GM10248 (cell line): ENCODE results near the gene ERGIC1.
A peak's percentile ranks its signal among the peaks of the same experiment; 100 is the strongest.

Experiments used
- CTCF ChIA-PET: fragments of 300-600 bp; sonication (Branson Sonifier 250); formaldehyde crosslinking; extraction: SDS; loops from one replicate; lab custom pipeline; 2021; ENCODE audit warnings: antibody characterized with exemption; lab: Yijun Ruan, JAX
- POLR2A ChIA-PET: fragments of 350-650 bp; sonication (Branson Sonifier 250); formaldehyde crosslinking; extraction: SDS; loops from one replicate; lab custom pipeline; 2020; ENCODE audit warnings: antibody characterized with exemption; lab: Yijun Ruan, JAX
- DNase-seq: peaks from one replicate; pipeline ENCODE4 v3.0.0; 2012; ENCODE audit errors: extremely low spot score
- CTCF ChIP-seq: IDR thresholded peaks from 2 replicates; pipeline ENCODE4 v1.5.1; 2012; ENCODE audit warnings: mild to moderate bottlenecking, low read depth; ENCODE audit errors: extremely low read depth, missing control alignments, control extremely low read depth

ERGIC1 gene

GRCh38 chr5:172793577-172794488, 40.2 kb upstream of the ERGIC1 start:
- no peak for TF ChIP-seq CTCF
- ChIA-PET POLR2A (interaction anchor here (3.5 kb wide), 1 partner anchor 23 kb away, joined by 14 read pairs; the partner anchor contains the start of gene DUSP1), CTCF (interaction anchor here (1.3 to 8.7 kb wide), 4 partner anchors 9 to 22 kb away, joined by 3 to 57 read pairs (median 8); partner anchors contain the start of gene DUSP1)
- peak; percentile 60 for DNase-seq

GRCh38 chr5:172795318-172795977, 38.6 kb upstream of the ERGIC1 start:
- CTCF ChIA-PET: interaction anchor here (1.7 to 8.7 kb wide), 4 partner anchors 8 to 24 kb away, joined by 5 to 57 read pairs (median 8); partner anchors contain the start of gene DUSP1
- POLR2A ChIA-PET: interaction anchor here (1.3 kb wide), 1 partner anchor 24 kb away, joined by 3 read pairs; no protein-coding TSS in a partner anchor
- no peak for DNase-seq
- no peak for TF ChIP-seq CTCF

- ChIA-PET CTCF (interaction anchor here (1.3 to 8.7 kb wide), 4 partner anchors 7 to 25 kb away, joined by 4 to 57 read pairs (median 6); partner anchors contain the start of gene DUSP1), POLR2A (no interaction called here)
- no peak for DNase-seq
- TF ChIP-seq CTCF: no peak
These were observed 37.7 kb upstream of the ERGIC1 start for GRCh38 chr5:172796306-172796705.

- TF ChIP-seq CTCF: no peak
- CTCF ChIA-PET: interaction anchor here (0.8 to 2.5 kb wide), 7 partner anchors 8 to 83 kb away, joined by 3 to 24 read pairs (median 3); partner anchors contain the start of gene DUSP1
- POLR2A ChIA-PET: interaction anchor here (1.9 kb wide), 1 partner anchor 27 kb away, joined by 14 read pairs; the partner anchor contains the start of gene DUSP1
- peak; percentile 31 for DNase-seq
These were observed 36.3 kb upstream of the ERGIC1 start for GRCh38 chr5:172797771-172798191.

GRCh38 chr5:172798422-172799215, 35.4 kb upstream of the ERGIC1 start:
- peak; percentile 28 for DNase-seq
- CTCF ChIA-PET: interaction anchor here (1.0 to 2.5 kb wide), 6 partner anchors 10 to 84 kb away, joined by 3 to 24 read pairs (median 4); partner anchors contain the start of gene DUSP1
- POLR2A ChIA-PET: interaction anchor here (1.9 kb wide), 1 partner anchor 28 kb away, joined by 14 read pairs; the partner anchor contains the start of gene DUSP1
- TF ChIP-seq CTCF: no peak
